ENCODE measurements around the gene NISCH. TPM values are rescaled to one million over a fixed set of nuclear protein-coding genes. Genes with fewer than 3 reads are reported as not detected.

The NISCH gene
- total RNA-seq, 4 donors from 2014 or later: 65.7 to 150 (median 128) TPM

GRCh38 chr3:52477076-52477795 is 21.8 kb downstream of the NISCH start:
- Histone ChIP-seq H3K36me3 (peaks cover 0 to 99% (median 3%) of the 10 kb centered on the region in 3 donors), H3K27ac (no peak overlapping the region), H3K4me1 (no peaks in the 10 kb centered on the region), H3K27me3 (no peaks in the 10 kb centered on the region), H3K9me3 (no peaks in the 10 kb centered on the region), H3K4me3 (no peak overlapping the region)
- no peak for TF ChIP-seq POLR2A (IDR thresholded peaks at IDR 0.05)
- TF ChIP-seq CTCF (IDR thresholded peaks at IDR 0.05): no peak
- no peak for DNase-seq

- H3K4me1 ChIP-seq: no peaks in the 10 kb centered on the region
- peaks cover 0 to 98% (median 3%) of the 10 kb centered on the region in 3 donors for H3K36me3 ChIP-seq
Observed at GRCh38 chr3:52477796-52478095, 22.3 kb downstream of the NISCH start.

GRCh38 chr3:52479037-52479876 is 23.9 kb downstream of the NISCH start:
- Histone ChIP-seq H3K4me3 (no peak overlapping the region), H3K36me3 (peaks cover 0 to 87% (median 3%) of the 10 kb centered on the region in 3 donors), H3K27me3 (no peaks in the 10 kb centered on the region), H3K4me1 (no peaks in the 10 kb centered on the region), H3K9me3 (no peaks in the 10 kb centered on the region), H3K27ac (no peak overlapping the region)
- DNase-seq: no peak
- no peak for TF ChIP-seq POLR2A (IDR thresholded peaks at IDR 0.05)

More at GRCh38 chr3:52477796-52478095, 22.3 kb downstream of the NISCH start:
- H3K27ac ChIP-seq: no peak overlapping the region
- H3K4me3 ChIP-seq: no peak overlapping the region
- no peaks in the 10 kb centered on the region for H3K27me3 ChIP-seq
- TF ChIP-seq POLR2A (IDR thresholded peaks at IDR 0.05) (no peak), CTCF (IDR thresholded peaks at IDR 0.05) (no peak)
- no peak for DNase-seq
- H3K9me3 ChIP-seq: no peaks in the 10 kb centered on the region

GRCh38 chr3:52479877-52480575 is 24.6 kb downstream of the NISCH start:
- Histone ChIP-seq H3K27ac (no peak overlapping the region), H3K9me3 (no peaks in the 10 kb centered on the region), H3K4me3 (no peak overlapping the region), H3K36me3 (peaks cover 0 to 85% (median 3%) of the 10 kb centered on the region in 3 donors), H3K27me3 (no peaks in the 10 kb centered on the region), H3K4me1 (no peaks in the 10 kb centered on the region)
- TF ChIP-seq CTCF (IDR thresholded peaks at IDR 0.05) (no peak), POLR2A (IDR thresholded peaks at IDR 0.05) (no peak)
- peak in 1 of 3 donors; percentile 42 for DNase-seq

GRCh38 chr3:52480768-52481715 is 25.6 kb downstream of the NISCH start:
- peaks cover 0 to 82% (median 3%) of the 10 kb centered on the region in 3 donors for H3K36me3 ChIP-seq
- DNase-seq: no peak
- TF ChIP-seq CTCF (IDR thresholded peaks at IDR 0.05): no peak
- TF ChIP-seq POLR2A (IDR thresholded peaks at IDR 0.05): no peak
- H3K27me3 ChIP-seq: no peaks in the 10 kb centered on the region
- no peaks in the 10 kb centered on the region for H3K9me3 ChIP-seq
- H3K4me1 ChIP-seq: no peaks in the 10 kb centered on the region
- no peak overlapping the region for H3K27ac ChIP-seq
- H3K4me3 ChIP-seq: no peak overlapping the region
